Fibroblast of skin of left biceps (primary cell): ENCODE data around the gene ATP6V0D1.
"Not testable (repeated sequence)": the region's sequence is repeated elsewhere in the genome, so short reads cannot be mapped to it uniquely, and the experiment has no call there.

ENCODE experiments used
- DNase-seq, 2 experiments: peaks; one replicate each; pipeline ENCODE4 v3.0.0-alpha.2; 2013; ENCODE audit warnings: low read depth in 2 of 2

The ATP6V0D1 gene

GRCh38 chr16:67429053-67429798, 51.7 kb downstream of the ATP6V0D1 start:
- DNase-seq: no peak

- no peak for DNase-seq
Observed at GRCh38 chr16:67428146-67428731, 52.7 kb downstream of the ATP6V0D1 start.

- DNase-seq: no peak
Observed at GRCh38 chr16:67426950-67427349, 54.0 kb downstream of the ATP6V0D1 start.

- no peak for DNase-seq
Observed at GRCh38 chr16:67426022-67426421, 54.9 kb downstream of the ATP6V0D1 start.

- no peak for DNase-seq
Observed at GRCh38 chr16:67425580-67425979, 55.4 kb downstream of the ATP6V0D1 start.

GRCh38 chr16:67425061-67425460, 55.9 kb downstream of the ATP6V0D1 start:
- DNase-seq: peak; percentile 74 to 77

- DNase-seq: no peak
Observed at GRCh38 chr16:67424261-67424615, 56.7 kb downstream of the ATP6V0D1 start.

- DNase-seq: no peak
Observed at GRCh38 chr16:67423611-67424260, 57.2 kb downstream of the ATP6V0D1 start.

- DNase-seq: no peak
Observed at GRCh38 chr16:67423015-67423414, 57.9 kb downstream of the ATP6V0D1 start.

GRCh38 chr16:67421030-67421429, 59.9 kb downstream of the ATP6V0D1 start:
- DNase-seq: no peak

GRCh38 chr16:67419931-67420330, 61.0 kb downstream of the ATP6V0D1 start:
- DNase-seq: no peak

- no peak for DNase-seq
Observed at GRCh38 chr16:67419502-67419901, 61.5 kb downstream of the ATP6V0D1 start.

GRCh38 chr16:67417333-67418061, 63.5 kb downstream of the ATP6V0D1 start:
- no peak for DNase-seq

- no peak for DNase-seq
Observed at GRCh38 chr16:67415872-67416793, 64.8 kb downstream of the ATP6V0D1 start, which contains the start of gene ZDHHC1. Gene ZDHHC1, minus strand, starts transcription at chr16:67416477. Its CDS starts 8,702 bp downstream, at chr16:67407775.

GRCh38 chr16:67415421-67415820, 65.5 kb downstream of the ATP6V0D1 start:
- DNase-seq: not testable (repeated sequence)

- no peak for DNase-seq
Observed at GRCh38 chr16:67413978-67414911, 66.7 kb downstream of the ATP6V0D1 start.

GRCh38 chr16:67412294-67412693, 68.7 kb downstream of the ATP6V0D1 start:
- DNase-seq: no peak

- DNase-seq: no peak
Observed at GRCh38 chr16:67411339-67411738, 69.6 kb downstream of the ATP6V0D1 start.

GRCh38 chr16:67409631-67410030, 71.3 kb downstream of the ATP6V0D1 start:
- no peak for DNase-seq
